Mucosa of descending colon (tissue), 3 donors: ENCODE measurements around the gene PRKG1. TPM values are rescaled to one million over a fixed set of nuclear protein-coding genes. Genes with fewer than 3 reads are reported as not detected.

ENCODE experiments used
- ATAC-seq: fragments of 200-7000 bp; cut with Tn5 transposase; one replicate; pipeline ENCODE4 v1.9.1; 2020; ENCODE audit warnings: mild to moderate bottlenecking, moderate library complexity
- DNase-seq, 3 donors: peaks; one replicate each; pipeline ENCODE4 v3.0.0-alpha.2; 2020
- H3K36me3 ChIP-seq: fragments of 200-600 bp; one replicate; pipeline ENCODE4 v1.8.0; 2021; ENCODE audit warnings: low read depth, mild to moderate bottlenecking
- H3K4me1 ChIP-seq: fragments of 200-600 bp; one replicate; pipeline ENCODE4 v1.8.0; 2021; ENCODE audit warnings: low read depth, mild to moderate bottlenecking
- H3K4me3 ChIP-seq: fragments of 200-600 bp; one replicate; pipeline ENCODE4 v1.8.0; 2021; ENCODE audit warnings: mild to moderate bottlenecking
- H3K9me3 ChIP-seq: fragments of 200-600 bp; one replicate; pipeline ENCODE4 v1.8.0; 2021; ENCODE audit warnings: mild to moderate bottlenecking
- intact Hi-C, 2 donors: fragments of 100-400 bp; cut with DNase I in 1 of 2; cut with micrococcal nuclease in 1 of 2; formaldehyde crosslinking; loops; one replicate each; pipeline versions ENCODE4 v1.11.0 to v1.11.1; 2022; cut with DNase I, micrococcal nuclease
- total RNA-seq, 3 donors: library from RNA; stranded (reverse); fragmentation: NEBNext Ultra II Directional in 2 of 3; extraction: Animal tissue kit (Norgen Biotek cat#: 25700) in 2 of 3; gene quantifications; one replicate each; pipeline versions ENCODE4 v1.2.1 to v1.2.4, GENCODE V29; 2021 to 2023
- TF ChIP-seq, protein P1 (sequence below): fragments of 200-600 bp; IDR thresholded peaks from one replicate; pipeline ENCODE4 v1.8.0; 2022; ENCODE audit warnings: antibody characterized with exemption, mild to moderate bottlenecking
- donor health status: DM: no; HTN: no; CAD: no; lungs with moderate emphysema.
- donor health status: DM: no; HTN: no; CAD: no.
- donor health status: DM: no; HTN: yes; CAD: no.

PRKG1 gene
- total RNA-seq, 3 donors from 2014 or later, result 17.1 to 55.6 (median 21.1) TPM

DNA sequence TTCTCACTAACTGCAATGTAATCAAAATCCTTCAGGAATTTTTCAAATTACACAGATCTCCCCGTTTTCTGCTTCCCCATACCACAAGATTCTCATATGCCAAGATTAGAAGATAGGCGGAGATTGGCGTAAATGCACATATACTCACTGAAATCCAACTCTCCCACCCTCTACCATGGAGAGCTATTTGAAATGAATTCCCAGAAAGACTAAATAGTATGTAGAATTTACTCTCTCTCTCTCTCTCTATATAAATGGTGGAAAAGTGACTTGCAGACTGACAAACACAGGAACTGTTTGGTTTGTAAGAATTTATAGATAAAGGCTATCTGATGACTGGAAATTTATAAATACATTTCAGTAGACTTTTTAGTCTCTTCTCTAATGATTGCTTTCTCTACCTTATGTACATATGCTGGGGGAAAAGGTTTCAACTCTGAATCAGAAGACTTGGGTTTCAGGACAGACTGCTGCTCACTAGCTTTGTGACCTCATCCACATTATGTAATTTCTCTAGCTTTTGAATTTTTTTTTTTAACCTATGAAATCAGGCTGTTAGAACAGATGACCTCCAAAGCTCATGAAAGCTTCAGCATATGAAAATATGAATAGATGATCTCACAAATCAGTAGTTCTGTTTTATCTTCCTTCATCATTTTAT is 692.9 kb downstream of the PRKG1 start:
- intact Hi-C loops, result no loop called here
- no peak for ATAC-seq
- TF ChIP-seq, protein P1, sequence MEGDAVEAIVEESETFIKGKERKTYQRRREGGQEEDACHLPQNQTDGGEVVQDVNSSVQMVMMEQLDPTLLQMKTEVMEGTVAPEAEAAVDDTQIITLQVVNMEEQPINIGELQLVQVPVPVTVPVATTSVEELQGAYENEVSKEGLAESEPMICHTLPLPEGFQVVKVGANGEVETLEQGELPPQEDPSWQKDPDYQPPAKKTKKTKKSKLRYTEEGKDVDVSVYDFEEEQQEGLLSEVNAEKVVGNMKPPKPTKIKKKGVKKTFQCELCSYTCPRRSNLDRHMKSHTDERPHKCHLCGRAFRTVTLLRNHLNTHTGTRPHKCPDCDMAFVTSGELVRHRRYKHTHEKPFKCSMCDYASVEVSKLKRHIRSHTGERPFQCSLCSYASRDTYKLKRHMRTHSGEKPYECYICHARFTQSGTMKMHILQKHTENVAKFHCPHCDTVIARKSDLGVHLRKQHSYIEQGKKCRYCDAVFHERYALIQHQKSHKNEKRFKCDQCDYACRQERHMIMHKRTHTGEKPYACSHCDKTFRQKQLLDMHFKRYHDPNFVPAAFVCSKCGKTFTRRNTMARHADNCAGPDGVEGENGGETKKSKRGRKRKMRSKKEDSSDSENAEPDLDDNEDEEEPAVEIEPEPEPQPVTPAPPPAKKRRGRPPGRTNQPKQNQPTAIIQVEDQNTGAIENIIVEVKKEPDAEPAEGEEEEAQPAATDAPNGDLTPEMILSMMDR, result no peak

DNA sequence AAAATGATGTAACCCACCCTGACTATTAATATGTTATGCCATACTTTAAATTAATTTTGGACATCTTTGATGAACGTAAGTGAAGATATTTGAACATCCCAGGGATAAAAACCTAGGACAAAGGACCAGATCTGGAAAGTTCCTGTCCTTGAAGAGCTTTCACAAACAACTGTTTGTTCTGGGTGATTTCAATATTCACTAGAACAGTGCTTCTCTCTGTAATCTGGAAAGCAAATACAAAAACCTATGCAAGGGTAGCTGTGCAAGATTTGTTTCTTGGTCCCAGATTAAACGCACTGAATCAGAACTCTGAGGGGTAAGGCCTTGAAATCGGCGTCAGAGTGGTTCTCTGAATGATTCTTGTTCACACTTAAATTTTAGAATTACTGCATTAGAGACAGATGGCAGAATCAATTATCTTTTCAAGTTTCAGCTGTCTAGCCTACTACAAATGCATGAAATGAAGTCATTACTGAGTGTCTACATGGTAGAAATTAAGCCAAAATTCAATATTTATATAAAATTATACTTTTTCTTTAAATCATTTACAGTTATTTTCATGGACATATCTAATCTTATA is 694.7 kb downstream of the PRKG1 start:
- H3K4me1 ChIP-seq, result no peaks in the 10 kb centered on the region
- H3K36me3 ChIP-seq, result no peaks in the 10 kb centered on the region
- intact Hi-C loops, result no loop called here
- no peak overlapping the region for H3K4me3 ChIP-seq
- no peak for DNase-seq
- TF ChIP-seq, protein P1, result no peak
- no peaks in the 10 kb centered on the region for H3K9me3 ChIP-seq
- ATAC-seq, result no peak

More for the DNA sequence above, 692.9 kb downstream of the PRKG1 start:
- no peak for DNase-seq
- H3K4me3 ChIP-seq, result no peak overlapping the region
- no peaks in the 10 kb centered on the region for H3K4me1 ChIP-seq
- no peaks in the 10 kb centered on the region for H3K36me3 ChIP-seq
- no peaks in the 10 kb centered on the region for H3K9me3 ChIP-seq

DNA sequence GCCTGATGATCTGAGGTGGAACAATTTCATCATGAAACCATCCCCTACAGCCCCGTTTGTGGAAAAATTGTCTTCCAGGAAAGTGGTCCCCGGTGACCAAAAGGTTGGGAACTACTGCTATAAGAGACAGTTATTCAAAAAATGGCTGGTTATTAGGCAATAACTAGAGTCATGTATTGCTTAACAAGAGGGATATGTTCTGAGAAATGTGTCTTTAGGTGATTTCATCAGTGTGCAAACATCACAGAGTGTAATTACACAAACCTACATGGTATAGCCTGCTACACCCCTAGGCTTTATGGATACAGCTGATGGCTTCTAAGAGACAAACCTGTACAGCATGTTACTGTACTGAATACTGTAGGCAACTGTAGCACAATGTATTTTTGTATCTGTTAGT is 696.4 kb downstream of the PRKG1 start:
- intact Hi-C loops, result no loop called here
- ATAC-seq (peak; percentile 38), DNase-seq (no peak)
- Histone ChIP-seq H3K9me3 (no peaks in the 10 kb centered on the region), H3K36me3 (no peaks in the 10 kb centered on the region), H3K4me3 (no peak overlapping the region), H3K4me1 (no peaks in the 10 kb centered on the region)
- TF ChIP-seq, protein P1, result no peak

DNA sequence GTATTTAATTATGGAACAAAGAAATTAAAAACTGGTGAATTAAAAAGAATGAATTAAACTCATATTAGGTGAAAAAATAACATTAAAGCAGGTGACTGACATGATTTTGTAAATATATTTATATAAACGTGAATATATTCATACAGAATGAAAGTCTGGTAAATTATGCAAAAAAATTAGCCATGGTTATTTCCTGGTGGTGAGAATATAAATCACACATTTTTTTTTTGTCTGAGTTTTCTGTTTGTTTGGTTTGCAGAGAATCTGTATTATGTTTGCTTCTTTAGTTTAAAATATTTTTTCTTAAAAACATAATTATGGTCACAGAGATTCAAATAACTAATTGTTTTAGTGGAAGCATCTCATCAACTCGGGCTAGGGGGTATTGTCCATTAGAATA is 698.1 kb downstream of the PRKG1 start:
- Histone ChIP-seq H3K36me3 (no peaks in the 10 kb centered on the region), H3K9me3 (no peaks in the 10 kb centered on the region), H3K4me1 (no peaks in the 10 kb centered on the region), H3K4me3 (no peak overlapping the region)
- DNase-seq (no peak), ATAC-seq (no peak)
- TF ChIP-seq, protein P1, result no peak
- intact Hi-C loops, result no loop called here

DNA sequence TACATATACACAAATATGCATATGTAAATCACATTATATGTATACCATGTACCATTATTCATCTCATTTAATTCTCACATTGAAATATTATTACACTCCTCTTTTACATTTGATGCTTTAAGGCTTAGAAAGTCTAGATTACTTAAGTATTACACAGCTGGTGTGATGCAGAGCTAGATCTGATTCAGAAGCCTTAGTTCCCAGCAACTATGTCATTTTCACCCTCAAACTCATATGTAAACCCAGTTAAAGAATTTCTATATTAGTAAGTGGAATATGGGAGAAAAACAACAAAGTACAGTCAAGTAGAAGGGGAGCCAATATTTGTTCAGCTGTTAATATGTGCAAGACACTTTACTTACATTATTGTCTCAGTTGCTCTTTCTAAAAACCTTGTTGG is 699.4 kb downstream of the PRKG1 start:
- TF ChIP-seq, protein P1, result no peak
- intact Hi-C loops, result no loop called here
- Histone ChIP-seq H3K9me3 (no peaks in the 10 kb centered on the region), H3K36me3 (no peaks in the 10 kb centered on the region), H3K4me3 (no peak overlapping the region), H3K4me1 (no peaks in the 10 kb centered on the region)
- ATAC-seq (no peak), DNase-seq (no peak)
